A673 (cell line): Measurements from ENCODE around the gene CD164. TPM values are rescaled to one million over a fixed set of nuclear protein-coding genes. Genes with fewer than 3 reads are reported as not detected.

ENCODE experiments used
- BruUV-seq: library from RNA; stranded (reverse); fragments of 400-500 nt; replicated peaks from 2 replicates; lab custom pipeline; 2021; lab: Mats Ljungman, UMichigan
- CTCF ChIA-PET: fragments of 300-600 bp; sonication (Branson Sonifier 250); formaldehyde crosslinking; loops from one replicate; lab custom pipeline; 2022; ENCODE audit warnings: antibody characterized with exemption; lab: Charles Lee
- POLR2A ChIA-PET: fragments of 300-600 bp; sonication (Branson Sonifier 250); formaldehyde crosslinking; loops from one replicate; lab custom pipeline; 2022; ENCODE audit warnings: antibody characterized with exemption; ENCODE audit not compliant: low non-redundant PET; lab: Charles Lee
- DNase-seq: peaks from one replicate; pipeline ENCODE4 v3.0.0-alpha.2; 2015; ENCODE audit warnings: low spot score
- H3K27ac ChIP-seq: fragments of 200-600 bp; sonication (generic); 2 replicates; pipeline ENCODE4 v1.5.1; 2016; ENCODE audit warnings: mixed run types, low read depth, mild to moderate bottlenecking, mixed read lengths, antibody characterized with exemption, low read length; ENCODE audit not compliant: poor library complexity, severe bottlenecking
- H3K27me3 ChIP-seq: fragments of 200-600 bp; sonication (generic); replicated peaks from 2 replicates; pipeline ENCODE4 v1.6.1; 2017; ENCODE audit warnings: mixed run types, low read depth, mild to moderate bottlenecking, mixed read lengths, antibody characterized with exemption, low read length; ENCODE audit not compliant: insufficient read depth, poor library complexity
- H3K36me3 ChIP-seq: fragments of 200-600 bp; sonication (generic); 2 replicates; pipeline ENCODE4 v1.6.1; 2016; ENCODE audit warnings: mixed run types, mild to moderate bottlenecking, mixed read lengths, antibody characterized with exemption, low read length; ENCODE audit not compliant: insufficient read depth, poor library complexity, severe bottlenecking
- H3K4me1 ChIP-seq: fragments of 200-600 bp; sonication (generic); 2 replicates; pipeline ENCODE4 v1.6.1; 2017; ENCODE audit warnings: mixed run types, mild to moderate bottlenecking, mixed read lengths, antibody characterized with exemption, low read length; ENCODE audit not compliant: insufficient read depth, poor library complexity, severe bottlenecking
- H3K4me3 ChIP-seq: fragments of 200-600 bp; sonication (generic); 2 replicates; pipeline ENCODE4 v1.5.1; 2016; ENCODE audit warnings: low read depth, mixed run types, mild to moderate bottlenecking, mixed read lengths, low read length; ENCODE audit not compliant: poor library complexity, severe bottlenecking
- H3K9me3 ChIP-seq: fragments of 200-600 bp; sonication (generic); 2 replicates; pipeline ENCODE4 v1.6.1; 2016; ENCODE audit warnings: mixed run types, low read depth, mild to moderate bottlenecking, mixed read lengths, antibody characterized with exemption, low read length; ENCODE audit not compliant: poor library complexity, severe bottlenecking
- EZH2 ChIP-seq: fragments of 200-600 bp; sonication (generic); IDR thresholded peaks from 2 replicates; pipeline ENCODE4 v1.6.1; 2017; ENCODE audit warnings: borderline replicate concordance, low read depth, mild to moderate bottlenecking, mixed read lengths, antibody characterized with exemption, low read length; ENCODE audit not compliant: poor library complexity, severe bottlenecking
- intact Hi-C: fragments of 100-400 bp; cut with micrococcal nuclease; formaldehyde crosslinking; loops from one replicate; pipeline ENCODE4 v1.10.0; 2022; ENCODE audit not compliant: unreplicated experiment
- total RNA-seq: library from RNA; stranded (reverse); gene quantifications from 2 replicates; pipeline ENCODE4 v1.2.3, GENCODE V29; 2021
- TF ChIP-seq, protein P1 (sequence below): fragments of 300-800, 200-600 bp; sonication (generic); conservative IDR thresholded peaks from 2 replicates; pipeline ENCODE4 v1.5.1; 2017; ENCODE audit warnings: low read depth, mild to moderate bottlenecking, antibody characterized with exemption, low read length, moderate library complexity, mixed read lengths

CD164 gene
- total RNA-seq, 1 experiment from 2014 or later, result 176 TPM

DNA sequence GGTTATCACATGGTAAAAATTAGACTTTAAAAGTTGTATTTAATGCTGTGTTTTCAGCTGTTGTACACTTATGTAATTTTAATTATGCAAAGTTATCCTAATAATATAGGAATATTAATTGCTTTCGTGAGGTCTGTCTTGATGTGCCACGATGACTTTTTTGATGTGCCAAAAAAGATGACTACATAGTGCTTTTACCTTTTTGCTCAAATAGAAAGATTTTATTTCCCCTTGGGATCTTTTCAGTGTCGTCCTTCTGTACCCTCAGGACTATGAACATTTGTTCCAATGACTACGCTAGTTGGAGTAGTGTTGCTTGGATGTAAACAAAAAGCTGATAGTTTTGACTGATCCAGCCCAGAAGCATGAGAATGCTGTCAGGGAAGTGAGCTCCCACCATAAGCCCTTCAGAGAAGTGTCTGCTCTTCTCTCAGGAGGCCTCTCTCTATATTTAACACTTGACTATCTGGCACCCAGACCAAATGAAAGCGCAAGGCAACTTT, 1.2 kb upstream of the CD164 start:
- no peak for DNase-seq
- ChIA-PET POLR2A (no interaction called here), CTCF (interaction anchor here (0.6 to 3.0 kb wide), 4 partner anchors 125 to 842 kb away, joined by 4 to 17 read pairs (median 6); partner anchors contain the start of gene SESN1)
- TF ChIP-seq EZH2, result no peak
- TF ChIP-seq, protein P1, sequence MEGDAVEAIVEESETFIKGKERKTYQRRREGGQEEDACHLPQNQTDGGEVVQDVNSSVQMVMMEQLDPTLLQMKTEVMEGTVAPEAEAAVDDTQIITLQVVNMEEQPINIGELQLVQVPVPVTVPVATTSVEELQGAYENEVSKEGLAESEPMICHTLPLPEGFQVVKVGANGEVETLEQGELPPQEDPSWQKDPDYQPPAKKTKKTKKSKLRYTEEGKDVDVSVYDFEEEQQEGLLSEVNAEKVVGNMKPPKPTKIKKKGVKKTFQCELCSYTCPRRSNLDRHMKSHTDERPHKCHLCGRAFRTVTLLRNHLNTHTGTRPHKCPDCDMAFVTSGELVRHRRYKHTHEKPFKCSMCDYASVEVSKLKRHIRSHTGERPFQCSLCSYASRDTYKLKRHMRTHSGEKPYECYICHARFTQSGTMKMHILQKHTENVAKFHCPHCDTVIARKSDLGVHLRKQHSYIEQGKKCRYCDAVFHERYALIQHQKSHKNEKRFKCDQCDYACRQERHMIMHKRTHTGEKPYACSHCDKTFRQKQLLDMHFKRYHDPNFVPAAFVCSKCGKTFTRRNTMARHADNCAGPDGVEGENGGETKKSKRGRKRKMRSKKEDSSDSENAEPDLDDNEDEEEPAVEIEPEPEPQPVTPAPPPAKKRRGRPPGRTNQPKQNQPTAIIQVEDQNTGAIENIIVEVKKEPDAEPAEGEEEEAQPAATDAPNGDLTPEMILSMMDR, result 0 out of 2 replicates have a peak, but pooled peaks have one; percentile 7
- Histone ChIP-seq H3K4me1 (peaks cover 18% of the 10 kb centered on the region), H3K9me3 (no peaks in the 10 kb centered on the region), H3K4me3 (peak overlapping the region; percentile 94), H3K36me3 (peaks cover 1% of the 10 kb centered on the region), H3K27me3 (no peaks in the 10 kb centered on the region), H3K27ac (peak overlapping the region; percentile 99)
- no TSS peak for BruUV-seq
- intact Hi-C loops, result loop anchor here (1.0 to 10.0 kb wide), 4 partner anchors 57 to 839 kb away; partner anchors contain the start of genes PPIL6, SESN1 and SMPD2

DNA sequence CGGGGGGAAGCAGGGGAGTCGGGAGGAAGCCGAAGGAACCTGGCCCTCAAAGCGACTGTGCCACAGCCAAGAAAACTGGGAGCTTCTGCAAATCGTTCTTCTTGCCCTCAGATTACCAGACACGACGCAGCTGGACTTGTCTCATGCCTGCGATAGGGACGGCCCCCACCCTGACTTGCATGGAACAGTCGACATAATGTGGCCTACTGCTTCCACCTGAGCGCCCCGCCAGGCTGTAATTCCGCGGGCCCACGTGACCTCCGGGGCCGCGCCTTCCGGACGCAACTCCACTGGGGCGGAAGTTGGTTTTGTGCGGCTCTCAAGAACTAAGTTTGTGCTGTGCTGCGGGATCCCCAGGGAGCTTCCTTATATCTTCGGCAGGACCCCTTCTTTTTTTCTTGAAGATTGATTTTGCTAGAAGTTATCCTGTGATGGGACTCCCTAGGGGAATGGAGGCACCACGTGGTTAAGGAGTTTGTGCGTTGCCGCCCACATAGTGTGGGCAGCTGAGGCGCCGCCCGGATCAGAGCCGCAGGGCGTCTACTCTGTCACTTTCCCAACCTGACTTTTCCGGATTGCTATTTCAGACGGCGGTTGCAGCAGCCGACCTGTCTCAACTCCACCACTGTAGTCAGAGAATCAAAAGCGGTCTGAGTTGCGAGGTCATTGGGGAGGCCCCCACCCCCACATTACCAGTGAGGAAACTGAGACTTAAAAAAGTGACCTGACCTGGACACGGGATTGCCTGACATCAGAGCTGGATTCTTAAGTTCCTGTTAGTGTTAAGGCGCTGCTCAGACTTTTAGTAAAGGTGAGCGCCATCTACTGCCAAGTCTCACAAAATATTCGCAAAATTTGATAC, 540 bp upstream of the CD164 start:
- TF ChIP-seq, protein P1, result peak; percentile 73
- no peak for TF ChIP-seq EZH2
- H3K9me3 ChIP-seq, result no peaks in the 10 kb centered on the region
- intact Hi-C loops, result loop anchor here (1.0 to 10.0 kb wide), 4 partner anchors 58 to 838 kb away; partner anchors contain the start of genes PPIL6, SESN1 and SMPD2
- CTCF ChIA-PET, result interaction anchor here (0.6 to 3.0 kb wide), 4 partner anchors 124 to 841 kb away, joined by 4 to 17 read pairs (median 6); partner anchors contain the start of gene SESN1
- no peaks in the 10 kb centered on the region for H3K27me3 ChIP-seq
- H3K4me1 ChIP-seq, result peaks cover 18% of the 10 kb centered on the region
- POLR2A ChIA-PET, result interaction anchor here (1.0 kb wide), 1 partner anchor 81 kb away, joined by 4 read pairs; no protein-coding TSS in a partner anchor
- H3K27ac ChIP-seq, result peak overlapping the region; percentile 99
- peak overlapping the region; percentile 94 for H3K4me3 ChIP-seq
- H3K36me3 ChIP-seq, result peaks cover 8% of the 10 kb centered on the region
- BruUV-seq, result TSS peak; percentile 88
- DNase-seq, result peak; percentile 97

DNA sequence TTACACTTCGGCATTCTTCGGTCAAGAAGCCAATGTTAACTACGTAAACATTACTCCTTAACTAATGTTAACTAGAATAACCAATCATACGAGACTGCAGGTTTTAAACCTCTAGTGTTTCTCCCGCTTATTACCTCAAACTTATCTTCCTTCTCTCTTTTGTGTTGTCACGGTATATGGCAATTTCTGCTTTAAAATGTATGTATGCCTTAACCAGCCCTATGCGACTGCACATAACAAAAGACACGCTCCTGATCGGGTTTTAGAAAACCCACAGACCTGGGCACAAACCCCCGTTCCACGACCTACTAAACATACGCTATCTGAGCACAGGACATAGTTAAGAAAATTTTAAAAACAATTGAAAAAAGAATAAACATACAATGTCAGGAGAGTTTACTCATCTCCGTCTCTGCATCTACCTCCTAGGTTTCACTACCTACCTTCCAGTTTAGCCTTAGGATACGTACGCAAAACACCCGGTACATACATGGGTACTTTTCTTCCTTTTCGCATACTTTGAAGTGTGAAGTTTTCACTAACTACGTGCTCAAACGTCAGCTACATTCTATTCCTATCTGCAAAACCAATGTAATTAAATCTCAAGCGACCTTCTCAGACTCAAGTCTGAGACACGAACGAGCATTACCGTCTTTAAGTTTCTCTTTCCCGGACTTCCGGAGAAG, 1.1 kb downstream of the CD164 start:
- H3K9me3 ChIP-seq, result no peaks in the 10 kb centered on the region
- peaks cover 24% of the 10 kb centered on the region for H3K36me3 ChIP-seq
- H3K4me1 ChIP-seq, result peaks cover 18% of the 10 kb centered on the region
- DNase-seq, result peak; percentile 57
- ChIA-PET CTCF (no interaction called here), POLR2A (no interaction called here)
- no TSS peak for BruUV-seq
- H3K27ac ChIP-seq, result peak overlapping the region; percentile 99
- H3K27me3 ChIP-seq, result no peaks in the 10 kb centered on the region
- no peak for TF ChIP-seq EZH2
- TF ChIP-seq, protein P1, result no peak
- peak overlapping the region; percentile 94 for H3K4me3 ChIP-seq
- intact Hi-C loops, result loop anchor here (5.0 to 10.0 kb wide), 2 partner anchors 289 to 836 kb away; partner anchors contain the start of gene SESN1
